Liver (tissue), 3 donors: ENCODE results near the gene AS3MT.

Experiments used
- RAD21 ChIP-seq, 2 donors: IDR thresholded peaks; 2 replicates each; pipeline ENCODE4 v1.6.1; 2016; ENCODE audit warnings: antibody characterized with exemption in 2 of 2, mild to moderate bottlenecking in 2 of 2
- RXRA ChIP-seq, 2 donors: IDR thresholded peaks; 2 replicates each; pipeline ENCODE4 v1.6.1; 2017 to 2018; ENCODE audit warnings: antibody characterized with exemption in 2 of 2, mild to moderate bottlenecking in 1 of 2
- SP1 ChIP-seq: IDR thresholded peaks from 2 replicates; pipeline ENCODE4 v1.6.1; 2018; ENCODE audit warnings: antibody characterized with exemption, mild to moderate bottlenecking
- TAF1 ChIP-seq: conservative IDR thresholded peaks from 2 replicates; pipeline ENCODE4 v1.6.1; 2016; ENCODE audit warnings: antibody characterized with exemption, mild to moderate bottlenecking
- YY1 ChIP-seq: IDR thresholded peaks from 2 replicates; pipeline ENCODE4 v1.6.1; 2016; ENCODE audit warnings: antibody characterized with exemption, mild to moderate bottlenecking
- TF ChIP-seq, protein P1 (sequence below): fragments of 150-350 bp; IDR thresholded peaks from 2 replicates; pipeline ENCODE4 v1.5.1; 2017; ENCODE audit warnings: improper control_type of control experiment, low read depth, low read length; ENCODE audit not compliant: missing input control
- TF ChIP-seq, protein P2 (sequence below): IDR thresholded peaks from 2 replicates; pipeline ENCODE4 v1.6.1; 2016; ENCODE audit warnings: antibody characterized with exemption
- TF ChIP-seq, protein P3 (sequence below): IDR thresholded peaks from 2 replicates; pipeline ENCODE4 v1.6.1; 2016; ENCODE audit warnings: antibody characterized with exemption
- TF ChIP-seq, protein P4 (sequence below): IDR thresholded peaks from 2 replicates; pipeline ENCODE4 v1.6.1; 2016; ENCODE audit warnings: antibody characterized with exemption, mild to moderate bottlenecking
- donor health status: healthy.
- donor health status: healthy.

DNA sequence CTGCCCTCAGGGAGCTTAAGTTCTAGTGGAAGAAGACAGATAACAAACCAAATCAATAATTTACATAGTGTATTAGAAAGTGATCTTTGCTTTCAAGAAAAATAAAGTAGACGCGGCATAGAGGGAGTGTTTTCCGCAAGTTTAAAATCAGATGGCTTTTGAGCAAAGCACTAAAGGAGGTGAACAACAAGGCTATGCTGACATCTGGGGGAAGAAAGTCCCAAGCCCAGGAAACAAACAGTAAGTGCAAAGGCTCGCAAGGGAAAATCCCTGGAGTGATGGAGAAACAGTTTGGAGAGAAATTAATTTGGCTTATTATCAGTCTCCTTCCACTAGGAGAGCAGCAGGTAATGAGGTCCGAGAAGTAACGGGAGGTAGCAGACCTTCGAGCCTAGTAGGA is 46.9 kb downstream of the AS3MT start:
- TF ChIP-seq SP1 (no peak), RAD21 (IDR thresholded peaks at IDR 0.05) (peak in 1 of 2 donors; percentile 26), TAF1 (no peak), YY1 (no peak), RXRA (IDR thresholded peaks at IDR 0.05) (no peak)
- TF ChIP-seq, protein P1, sequence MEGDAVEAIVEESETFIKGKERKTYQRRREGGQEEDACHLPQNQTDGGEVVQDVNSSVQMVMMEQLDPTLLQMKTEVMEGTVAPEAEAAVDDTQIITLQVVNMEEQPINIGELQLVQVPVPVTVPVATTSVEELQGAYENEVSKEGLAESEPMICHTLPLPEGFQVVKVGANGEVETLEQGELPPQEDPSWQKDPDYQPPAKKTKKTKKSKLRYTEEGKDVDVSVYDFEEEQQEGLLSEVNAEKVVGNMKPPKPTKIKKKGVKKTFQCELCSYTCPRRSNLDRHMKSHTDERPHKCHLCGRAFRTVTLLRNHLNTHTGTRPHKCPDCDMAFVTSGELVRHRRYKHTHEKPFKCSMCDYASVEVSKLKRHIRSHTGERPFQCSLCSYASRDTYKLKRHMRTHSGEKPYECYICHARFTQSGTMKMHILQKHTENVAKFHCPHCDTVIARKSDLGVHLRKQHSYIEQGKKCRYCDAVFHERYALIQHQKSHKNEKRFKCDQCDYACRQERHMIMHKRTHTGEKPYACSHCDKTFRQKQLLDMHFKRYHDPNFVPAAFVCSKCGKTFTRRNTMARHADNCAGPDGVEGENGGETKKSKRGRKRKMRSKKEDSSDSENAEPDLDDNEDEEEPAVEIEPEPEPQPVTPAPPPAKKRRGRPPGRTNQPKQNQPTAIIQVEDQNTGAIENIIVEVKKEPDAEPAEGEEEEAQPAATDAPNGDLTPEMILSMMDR = no peak
- TF ChIP-seq, protein P2, sequence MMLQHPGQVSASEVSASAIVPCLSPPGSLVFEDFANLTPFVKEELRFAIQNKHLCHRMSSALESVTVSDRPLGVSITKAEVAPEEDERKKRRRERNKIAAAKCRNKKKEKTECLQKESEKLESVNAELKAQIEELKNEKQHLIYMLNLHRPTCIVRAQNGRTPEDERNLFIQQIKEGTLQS = no peak
- TF ChIP-seq, protein P3, sequence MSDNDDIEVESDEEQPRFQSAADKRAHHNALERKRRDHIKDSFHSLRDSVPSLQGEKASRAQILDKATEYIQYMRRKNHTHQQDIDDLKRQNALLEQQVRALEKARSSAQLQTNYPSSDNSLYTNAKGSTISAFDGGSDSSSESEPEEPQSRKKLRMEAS = no peak
- TF ChIP-seq, protein P4, sequence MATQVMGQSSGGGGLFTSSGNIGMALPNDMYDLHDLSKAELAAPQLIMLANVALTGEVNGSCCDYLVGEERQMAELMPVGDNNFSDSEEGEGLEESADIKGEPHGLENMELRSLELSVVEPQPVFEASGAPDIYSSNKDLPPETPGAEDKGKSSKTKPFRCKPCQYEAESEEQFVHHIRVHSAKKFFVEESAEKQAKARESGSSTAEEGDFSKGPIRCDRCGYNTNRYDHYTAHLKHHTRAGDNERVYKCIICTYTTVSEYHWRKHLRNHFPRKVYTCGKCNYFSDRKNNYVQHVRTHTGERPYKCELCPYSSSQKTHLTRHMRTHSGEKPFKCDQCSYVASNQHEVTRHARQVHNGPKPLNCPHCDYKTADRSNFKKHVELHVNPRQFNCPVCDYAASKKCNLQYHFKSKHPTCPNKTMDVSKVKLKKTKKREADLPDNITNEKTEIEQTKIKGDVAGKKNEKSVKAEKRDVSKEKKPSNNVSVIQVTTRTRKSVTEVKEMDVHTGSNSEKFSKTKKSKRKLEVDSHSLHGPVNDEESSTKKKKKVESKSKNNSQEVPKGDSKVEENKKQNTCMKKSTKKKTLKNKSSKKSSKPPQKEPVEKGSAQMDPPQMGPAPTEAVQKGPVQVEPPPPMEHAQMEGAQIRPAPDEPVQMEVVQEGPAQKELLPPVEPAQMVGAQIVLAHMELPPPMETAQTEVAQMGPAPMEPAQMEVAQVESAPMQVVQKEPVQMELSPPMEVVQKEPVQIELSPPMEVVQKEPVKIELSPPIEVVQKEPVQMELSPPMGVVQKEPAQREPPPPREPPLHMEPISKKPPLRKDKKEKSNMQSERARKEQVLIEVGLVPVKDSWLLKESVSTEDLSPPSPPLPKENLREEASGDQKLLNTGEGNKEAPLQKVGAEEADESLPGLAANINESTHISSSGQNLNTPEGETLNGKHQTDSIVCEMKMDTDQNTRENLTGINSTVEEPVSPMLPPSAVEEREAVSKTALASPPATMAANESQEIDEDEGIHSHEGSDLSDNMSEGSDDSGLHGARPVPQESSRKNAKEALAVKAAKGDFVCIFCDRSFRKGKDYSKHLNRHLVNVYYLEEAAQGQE = no peak
